ENCODE data around the gene GRIK2.

- TF ChIP-seq, protein P1, sequence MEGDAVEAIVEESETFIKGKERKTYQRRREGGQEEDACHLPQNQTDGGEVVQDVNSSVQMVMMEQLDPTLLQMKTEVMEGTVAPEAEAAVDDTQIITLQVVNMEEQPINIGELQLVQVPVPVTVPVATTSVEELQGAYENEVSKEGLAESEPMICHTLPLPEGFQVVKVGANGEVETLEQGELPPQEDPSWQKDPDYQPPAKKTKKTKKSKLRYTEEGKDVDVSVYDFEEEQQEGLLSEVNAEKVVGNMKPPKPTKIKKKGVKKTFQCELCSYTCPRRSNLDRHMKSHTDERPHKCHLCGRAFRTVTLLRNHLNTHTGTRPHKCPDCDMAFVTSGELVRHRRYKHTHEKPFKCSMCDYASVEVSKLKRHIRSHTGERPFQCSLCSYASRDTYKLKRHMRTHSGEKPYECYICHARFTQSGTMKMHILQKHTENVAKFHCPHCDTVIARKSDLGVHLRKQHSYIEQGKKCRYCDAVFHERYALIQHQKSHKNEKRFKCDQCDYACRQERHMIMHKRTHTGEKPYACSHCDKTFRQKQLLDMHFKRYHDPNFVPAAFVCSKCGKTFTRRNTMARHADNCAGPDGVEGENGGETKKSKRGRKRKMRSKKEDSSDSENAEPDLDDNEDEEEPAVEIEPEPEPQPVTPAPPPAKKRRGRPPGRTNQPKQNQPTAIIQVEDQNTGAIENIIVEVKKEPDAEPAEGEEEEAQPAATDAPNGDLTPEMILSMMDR (IDR thresholded peaks at IDR 0.05): no peak
- no peak for TF ChIP-seq POLR2AphosphoS5 (IDR thresholded peaks at IDR 0.05)
- no peak for TF ChIP-seq EP300 (IDR thresholded peaks at IDR 0.05)
- no peak for TF ChIP-seq POLR2A (IDR thresholded peaks at IDR 0.05; ENCODE audit: low read depth)
These were observed 630.6 kb downstream of the GRIK2 start for GRCh38 chr6:102023977-102024657.

Data from esophagus muscularis mucosa (tissue), 4 donors.